Measurements from ENCODE around the gene DTD1. TPM values are rescaled to one million over a fixed set of nuclear protein-coding genes. Genes with fewer than 3 reads are reported as not detected.

Gene DTD1
- total RNA-seq, 6 experiments from 2014 or later: 53.6 to 75.1 (median 70.6) TPM

DNA sequence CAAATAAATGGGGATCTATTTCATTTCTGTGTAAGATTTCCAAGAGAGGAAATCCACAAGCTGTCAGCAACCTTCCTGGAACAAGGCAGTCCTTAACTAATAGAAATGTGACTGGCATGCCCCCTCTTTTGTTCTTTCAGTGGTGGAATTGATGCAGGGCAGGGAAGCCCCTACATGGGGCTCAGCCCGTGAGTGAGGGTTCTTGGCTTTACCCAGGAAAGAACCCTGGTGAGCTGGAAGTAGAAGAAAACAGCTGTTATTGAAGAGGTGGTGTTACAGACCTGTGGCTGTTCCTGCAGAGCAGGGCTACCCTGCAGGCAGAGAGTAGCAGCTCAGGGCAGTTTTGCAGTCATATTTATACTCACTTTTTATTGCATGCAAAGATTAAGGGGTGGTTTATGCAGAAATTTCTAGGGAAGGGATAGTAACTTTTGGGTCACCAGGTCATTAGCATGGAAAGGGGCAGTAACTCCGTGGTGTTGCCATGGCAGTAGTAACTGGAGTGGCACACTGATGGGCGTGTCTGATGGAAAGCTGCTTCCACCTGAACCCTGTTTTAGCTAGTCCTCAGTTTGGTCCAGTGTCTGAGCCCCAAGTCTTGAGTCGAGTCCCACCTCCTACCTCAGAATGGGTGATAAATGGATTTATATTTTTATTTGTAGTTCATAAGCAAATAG lies 137.1 kb downstream of the DTD1 start:
- no peak for DNase-seq
- Mint-ChIP-seq H3K4me1 (ENCODE audit: low read depth) (peaks cover 20% of the 10 kb centered on the region), H3K4me3 (no peak overlapping the region), H3K27me3 (ENCODE audit: insufficient read depth) (no peaks in the 10 kb centered on the region; the same call in 1 of the 2 replicates), H3K36me3 (ENCODE audit: low read depth) (no peaks in the 10 kb centered on the region), H3K9me3 (no peaks in the 10 kb centered on the region), H3K27ac (no peak overlapping the region)
- TF ChIP-seq, protein P1, sequence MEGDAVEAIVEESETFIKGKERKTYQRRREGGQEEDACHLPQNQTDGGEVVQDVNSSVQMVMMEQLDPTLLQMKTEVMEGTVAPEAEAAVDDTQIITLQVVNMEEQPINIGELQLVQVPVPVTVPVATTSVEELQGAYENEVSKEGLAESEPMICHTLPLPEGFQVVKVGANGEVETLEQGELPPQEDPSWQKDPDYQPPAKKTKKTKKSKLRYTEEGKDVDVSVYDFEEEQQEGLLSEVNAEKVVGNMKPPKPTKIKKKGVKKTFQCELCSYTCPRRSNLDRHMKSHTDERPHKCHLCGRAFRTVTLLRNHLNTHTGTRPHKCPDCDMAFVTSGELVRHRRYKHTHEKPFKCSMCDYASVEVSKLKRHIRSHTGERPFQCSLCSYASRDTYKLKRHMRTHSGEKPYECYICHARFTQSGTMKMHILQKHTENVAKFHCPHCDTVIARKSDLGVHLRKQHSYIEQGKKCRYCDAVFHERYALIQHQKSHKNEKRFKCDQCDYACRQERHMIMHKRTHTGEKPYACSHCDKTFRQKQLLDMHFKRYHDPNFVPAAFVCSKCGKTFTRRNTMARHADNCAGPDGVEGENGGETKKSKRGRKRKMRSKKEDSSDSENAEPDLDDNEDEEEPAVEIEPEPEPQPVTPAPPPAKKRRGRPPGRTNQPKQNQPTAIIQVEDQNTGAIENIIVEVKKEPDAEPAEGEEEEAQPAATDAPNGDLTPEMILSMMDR (IDR thresholded peaks at IDR 0.05): no peak

DNA sequence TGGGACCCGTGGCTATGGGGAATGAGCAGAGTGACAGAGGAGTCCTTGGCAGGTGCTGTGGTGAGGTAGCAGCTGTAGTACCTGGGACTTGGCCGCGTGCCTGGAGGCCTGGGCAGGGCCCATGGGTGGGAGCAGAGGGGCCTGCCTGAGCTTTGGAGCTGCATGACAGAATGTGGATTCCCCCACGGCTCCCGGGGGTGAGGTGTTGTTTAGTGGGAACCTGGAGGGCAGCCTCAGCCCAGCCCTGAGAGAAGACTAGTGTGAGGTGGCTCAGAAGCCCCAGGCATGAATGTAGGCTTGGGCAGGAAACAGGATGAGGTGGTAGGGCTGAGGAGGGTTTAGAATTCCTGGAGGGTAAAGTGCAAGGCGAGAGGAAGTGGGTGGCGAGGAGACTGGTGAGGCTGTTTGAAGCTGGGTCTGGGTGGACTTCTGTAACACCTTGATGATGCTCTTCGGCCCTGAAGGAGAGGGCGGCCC lies 139.2 kb downstream of the DTD1 start:
- H3K4me1 Mint-ChIP-seq (ENCODE audit: low read depth): peaks cover 17% of the 10 kb centered on the region
- TF ChIP-seq, protein P1 (IDR thresholded peaks at IDR 0.05): no peak
- H3K36me3 Mint-ChIP-seq (ENCODE audit: low read depth): no peaks in the 10 kb centered on the region
- no peaks in the 10 kb centered on the region; the same call in 1 of the 2 replicates for H3K27me3 Mint-ChIP-seq (ENCODE audit: insufficient read depth)
- H3K27ac Mint-ChIP-seq: no peak overlapping the region
- no peaks in the 10 kb centered on the region for H3K9me3 Mint-ChIP-seq
- no peak for DNase-seq
- no peak overlapping the region for H3K4me3 Mint-ChIP-seq

DNA sequence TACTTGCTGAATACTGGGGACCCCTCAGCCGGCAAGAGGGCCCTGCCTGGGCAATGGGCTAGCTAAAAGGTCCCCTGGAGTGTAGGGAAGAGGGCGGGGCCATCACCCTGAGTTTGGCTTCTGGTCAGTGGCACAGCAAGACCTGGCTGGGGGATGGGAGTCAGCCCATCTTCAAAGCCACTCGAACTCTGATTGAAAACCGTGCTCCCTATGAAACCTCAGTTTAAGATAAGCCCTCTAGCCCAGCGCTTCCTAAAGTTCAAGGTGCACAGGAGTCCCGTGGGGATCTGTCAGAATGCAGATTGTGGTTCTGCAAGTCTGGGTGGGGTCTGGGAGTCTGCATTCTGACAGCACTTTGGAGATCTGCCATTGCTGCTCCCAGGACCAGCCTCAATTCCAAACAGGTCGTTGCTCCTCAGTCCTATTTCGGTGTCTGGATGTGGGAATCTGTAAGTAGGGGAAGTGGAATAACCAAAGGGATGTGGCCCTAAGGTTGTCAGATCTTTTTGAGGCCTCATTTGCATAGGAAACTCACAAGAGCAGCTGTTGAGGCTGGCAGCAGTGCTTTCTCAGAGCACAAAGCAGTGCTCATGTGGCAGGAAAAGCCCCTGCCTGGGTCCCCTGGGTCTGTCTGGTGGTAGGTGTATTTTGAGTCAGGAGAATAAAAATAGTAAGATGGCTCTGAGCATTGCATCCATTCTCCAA lies 140.5 kb downstream of the DTD1 start:
- Mint-ChIP-seq H3K4me3 (no peak overlapping the region), H3K9me3 (no peaks in the 10 kb centered on the region), H3K27me3 (ENCODE audit: insufficient read depth) (no peaks in the 10 kb centered on the region; the same call in 1 of the 2 replicates), H3K4me1 (ENCODE audit: low read depth) (peaks cover 9% of the 10 kb centered on the region; the same call in 1 of the 2 replicates), H3K36me3 (ENCODE audit: low read depth) (no peaks in the 10 kb centered on the region), H3K27ac (no peak overlapping the region)
- no peak for DNase-seq
- TF ChIP-seq, protein P1 (IDR thresholded peaks at IDR 0.05): no peak

- Mint-ChIP-seq H3K27ac (no peak overlapping the region), H3K9me3 (no peaks in the 10 kb centered on the region), H3K4me1 (ENCODE audit: low read depth) (peaks cover 9% of the 10 kb centered on the region; the same call in 1 of the 2 replicates), H3K36me3 (ENCODE audit: low read depth) (no peaks in the 10 kb centered on the region), H3K4me3 (no peak overlapping the region), H3K27me3 (ENCODE audit: insufficient read depth) (no peaks in the 10 kb centered on the region; the same call in 1 of the 2 replicates)
- DNase-seq: no peak
- TF ChIP-seq, protein P1 (IDR thresholded peaks at IDR 0.05): no peak
These were observed 141.0 kb downstream of the DTD1 start for GRCh38 chr20:18728870-18729224.

- H3K9me3 Mint-ChIP-seq: no peaks in the 10 kb centered on the region
- no peak for DNase-seq
- H3K36me3 Mint-ChIP-seq (ENCODE audit: low read depth): no peaks in the 10 kb centered on the region
- TF ChIP-seq, protein P1 (IDR thresholded peaks at IDR 0.05): no peak
- no peak overlapping the region for H3K4me3 Mint-ChIP-seq
- H3K4me1 Mint-ChIP-seq (ENCODE audit: low read depth): peaks cover 13% of the 10 kb centered on the region
- no peaks in the 10 kb centered on the region; the same call in 1 of the 2 replicates for H3K27me3 Mint-ChIP-seq (ENCODE audit: insufficient read depth)
- no peak overlapping the region for H3K27ac Mint-ChIP-seq
These were observed 141.5 kb downstream of the DTD1 start for GRCh38 chr20:18729231-18729825.

Data from HFFc6 (cell line).